ENCODE measurements around the gene ZNF101.
A peak's percentile ranks its signal among the peaks of the same experiment; 100 is the strongest.

Gene ZNF101

GRCh38 chr19:19711934-19712828, 43.5 kb downstream of the ZNF101 start:
- DNase-seq (ENCODE audit: low read depth): no peak

GRCh38 chr19:19719798-19720197, 51.2 kb downstream of the ZNF101 start:
- DNase-seq (ENCODE audit: low read depth): no peak

GRCh38 chr19:19721896-19722295, 53.3 kb downstream of the ZNF101 start:
- DNase-seq (ENCODE audit: low read depth): no peak

GRCh38 chr19:19732579-19733501, 64.2 kb downstream of the ZNF101 start, which contains the start of gene ZNF14:
TSS of gene ZNF14 (minus strand) at chr19:19733112. CDS start at chr19:19732958, 154 bp downstream.
- DNase-seq (ENCODE audit: low read depth): peak; percentile 66

Measured in GM04503 (cell line).